Spinal cord (tissue), 10 donors: ENCODE results near the gene TOMT. TPM values are rescaled to one million over a fixed set of nuclear protein-coding genes. Genes with fewer than 3 reads are reported as not detected.

ENCODE experiments used
- DNase-seq, 6 donors: peaks; one replicate each; pipeline versions ENCODE4 v3.0.0 to v3.0.0-alpha.2; 2013 to 2015; ENCODE audit warnings: low spot score in 6 of 6, low read depth in 4 of 6
- H3K27ac ChIP-seq: one replicate; pipeline ENCODE4 v1.5.1; 2013; ENCODE audit warnings: low read depth, low read length, control low read depth
- H3K27me3 ChIP-seq: one replicate; pipeline ENCODE4 v1.6.1; 2013; ENCODE audit warnings: low read length; ENCODE audit not compliant: control insufficient read depth, insufficient read depth
- H3K36me3 ChIP-seq: one replicate; pipeline ENCODE4 v1.6.1; 2013; ENCODE audit warnings: low read length; ENCODE audit not compliant: control insufficient read depth, insufficient read depth
- H3K4me1 ChIP-seq: one replicate; pipeline ENCODE4 v1.6.1; 2013; ENCODE audit warnings: low read length; ENCODE audit not compliant: control insufficient read depth, insufficient read depth
- H3K4me3 ChIP-seq: one replicate; pipeline ENCODE4 v1.5.1; 2013; ENCODE audit warnings: low read depth, low read length, control low read depth
- H3K9me3 ChIP-seq: one replicate; pipeline ENCODE4 v1.6.1; 2013; ENCODE audit warnings: low read length; ENCODE audit not compliant: control insufficient read depth, insufficient read depth
- WGBS: methylation state at CpG from one replicate; pipeline ENCODE4 v1.1.5; 2013; ENCODE audit warnings: missing lambda C conversion rate; ENCODE audit not compliant: insufficient coverage; 5-methylcytosine and 5-hydroxymethylcytosine counted together
- polyA plus RNA-seq, 2 donors: library from polyadenylated mRNA; unstranded; fragments of 120-200 nt; gene quantifications; one replicate each; pipeline ENCODE4 v1.2.1, GENCODE V29; 2013; ENCODE audit not compliant: insufficient read length in 2 of 2
- total RNA-seq, 2 donors: library from RNA; depleted of rRNA in 1 of 2; stranded (reverse); fragments of 120-200 nt in 1 of 2; fragments of >200 nt in 1 of 2; gene quantifications; one replicate each; pipeline versions ENCODE4 v1.2.3 to v1.2.4, GENCODE V29; 2013 to 2014
- donor health status: healthy.

The TOMT gene
- total and polyA plus RNA-seq, 4 donors, result not detected

DNA sequence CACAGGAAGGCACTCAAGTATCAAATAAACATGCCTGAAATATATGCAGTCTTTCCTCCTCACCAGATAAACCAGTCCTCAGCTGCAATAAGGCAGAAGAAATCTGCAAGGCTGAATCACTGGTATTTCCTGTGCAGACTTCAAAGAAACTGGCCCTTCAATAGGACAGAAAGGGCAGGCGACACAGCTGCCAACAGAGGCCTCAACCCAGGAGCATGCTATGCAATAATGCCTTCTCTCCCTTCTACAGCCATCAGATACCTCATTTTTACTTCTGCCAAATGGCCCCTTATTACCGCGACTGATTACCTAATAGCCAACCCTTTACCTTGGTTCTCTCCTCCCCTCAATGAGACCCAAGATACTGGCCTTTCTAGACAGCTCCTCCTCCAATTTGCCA lies 33.4 kb upstream of the TOMT start:
- no peak overlapping the region for H3K4me3 ChIP-seq
- H3K9me3 ChIP-seq, result no peaks in the 10 kb centered on the region
- WGBS, result 53% methylated on average over 3 of the region's 3 CpGs
- H3K36me3 ChIP-seq, result peaks cover 3% of the 10 kb centered on the region
- no peaks in the 10 kb centered on the region for H3K27me3 ChIP-seq
- peaks cover 9% of the 10 kb centered on the region for H3K4me1 ChIP-seq
- peak overlapping the region; percentile 29 for H3K27ac ChIP-seq
- no peak for DNase-seq

GRCh38 chr11:72075109-72075508 lies 30.6 kb upstream of the TOMT start:
- no peaks in the 10 kb centered on the region for H3K27me3 ChIP-seq
- DNase-seq, result peak in 1 of 6 donors; percentile 53
- H3K4me1 ChIP-seq, result peaks cover 17% of the 10 kb centered on the region
- H3K4me3 ChIP-seq, result no peak overlapping the region
- no peaks in the 10 kb centered on the region for H3K36me3 ChIP-seq
- H3K9me3 ChIP-seq, result no peaks in the 10 kb centered on the region
- WGBS, result 50% methylated on average over 1 of the region's 1 CpG
- no peak overlapping the region for H3K27ac ChIP-seq

DNA sequence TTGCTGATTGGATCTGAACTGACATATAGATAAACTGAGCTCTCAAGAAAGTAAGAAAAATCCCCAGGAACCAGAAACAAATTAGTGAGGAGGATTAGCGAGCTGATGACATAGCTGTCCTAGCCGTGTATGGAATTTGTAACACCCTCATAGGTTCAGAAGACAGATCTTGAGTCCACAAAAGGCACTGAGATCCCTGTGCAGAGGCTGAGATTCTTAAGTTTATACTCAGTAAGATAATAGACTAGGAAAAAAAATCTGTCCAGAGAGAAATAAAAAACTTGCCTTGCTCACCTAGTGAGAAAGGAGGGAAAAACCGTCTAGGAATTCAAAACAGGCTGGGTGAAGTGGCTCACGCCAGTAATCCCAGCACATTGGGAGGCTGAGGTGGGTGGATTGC lies 30.0 kb upstream of the TOMT start:
- Histone ChIP-seq H3K36me3 (no peaks in the 10 kb centered on the region), H3K4me1 (peaks cover 14% of the 10 kb centered on the region), H3K27ac (no peak overlapping the region), H3K9me3 (no peaks in the 10 kb centered on the region), H3K27me3 (no peaks in the 10 kb centered on the region), H3K4me3 (no peak overlapping the region)
- WGBS, result 83% methylated on average over 2 of the region's 4 CpGs
- DNase-seq, result no peak

- Histone ChIP-seq H3K4me3 (no peak overlapping the region), H3K27ac (no peak overlapping the region), H3K27me3 (no peaks in the 10 kb centered on the region), H3K4me1 (peaks cover 14% of the 10 kb centered on the region), H3K9me3 (no peaks in the 10 kb centered on the region), H3K36me3 (no peaks in the 10 kb centered on the region)
- WGBS, result 100% methylated on average over 1 of the region's 6 CpGs
- no peak for DNase-seq
Measured at GRCh38 chr11:72078477-72078876, 27.2 kb upstream of the TOMT start.

GRCh38 chr11:72079819-72080325 lies 25.9 kb upstream of the TOMT start:
- 0% methylated on average over 5 of the region's 16 CpGs for WGBS
- no peaks in the 10 kb centered on the region for H3K36me3 ChIP-seq
- no peak for DNase-seq

GRCh38 chr11:72080326-72081183 lies 25.2 kb upstream of the TOMT start, which contains the start of the genes LRRC51 and NUMA1:
LRRC51 (plus strand) TSS chr11:72080850; CDS start chr11:72089084, 8,234 bp downstream.
NUMA1 (minus strand) TSS chr11:72080542; CDS start chr11:72035943, 44,599 bp downstream.
- Histone ChIP-seq H3K36me3 (no peaks in the 10 kb centered on the region), H3K9me3 (no peaks in the 10 kb centered on the region), H3K4me3 (peak within 1 kb of the TSS; percentile 91), H3K27ac (peak within 1 kb of the TSS; percentile 92), H3K27me3 (no peaks in the 10 kb centered on the region), H3K4me1 (peaks cover 14% of the 10 kb centered on the region)
- WGBS, result under 1% methylated on average over 53 of the region's 60 CpGs
- DNase-seq, result peak; percentile 98 to 100 (median 100)

More at GRCh38 chr11:72079819-72080325, 25.9 kb upstream of the TOMT start:
- Histone ChIP-seq H3K4me3 (peak overlapping the region; percentile 91), H3K4me1 (peaks cover 14% of the 10 kb centered on the region), H3K27me3 (no peaks in the 10 kb centered on the region), H3K27ac (peak overlapping the region; percentile 92), H3K9me3 (no peaks in the 10 kb centered on the region)

- Histone ChIP-seq H3K4me1 (peaks cover 18% of the 10 kb centered on the region), H3K27ac (peak overlapping the region; percentile 92), H3K9me3 (no peaks in the 10 kb centered on the region), H3K36me3 (no peaks in the 10 kb centered on the region), H3K27me3 (no peaks in the 10 kb centered on the region), H3K4me3 (peak overlapping the region; percentile 91)
- 79% methylated on average over 8 of the region's 21 CpGs for WGBS
- no peak for DNase-seq
Measured at GRCh38 chr11:72081184-72081644, 24.5 kb upstream of the TOMT start.

- WGBS, result 92% methylated on average over 1 of the region's 3 CpGs
- Histone ChIP-seq H3K9me3 (no peaks in the 10 kb centered on the region), H3K36me3 (no peaks in the 10 kb centered on the region), H3K4me1 (peaks cover 18% of the 10 kb centered on the region), H3K27ac (peak overlapping the region; percentile 8), H3K27me3 (no peaks in the 10 kb centered on the region), H3K4me3 (no peak overlapping the region)
- DNase-seq, result no peak
Measured at GRCh38 chr11:72081821-72082453, 23.8 kb upstream of the TOMT start.

DNA sequence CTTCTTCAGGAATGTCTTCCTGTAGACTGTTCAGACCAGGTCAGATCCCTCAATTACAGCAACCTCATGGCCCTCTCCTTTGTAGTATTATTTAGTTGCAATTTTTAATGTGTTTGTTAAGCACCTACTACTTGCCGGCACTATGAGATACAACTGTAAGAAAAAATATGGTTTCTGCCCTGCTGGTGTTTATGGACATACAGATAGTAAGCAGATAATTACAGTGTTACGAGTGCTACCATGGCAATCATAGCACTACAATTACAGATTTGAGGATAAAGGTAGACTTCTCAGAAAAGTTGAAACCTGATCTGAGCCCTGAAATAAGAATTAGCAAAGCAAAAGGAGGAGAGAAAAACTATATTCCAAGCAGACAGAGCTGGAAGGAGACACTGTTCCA lies 22.3 kb upstream of the TOMT start:
- peaks cover 18% of the 10 kb centered on the region for H3K4me1 ChIP-seq
- WGBS, result no CpG with 5 or more reads among the region's 2 CpGs
- no peak for DNase-seq
- no peak overlapping the region for H3K27ac ChIP-seq
- no peak overlapping the region for H3K4me3 ChIP-seq
- no peaks in the 10 kb centered on the region for H3K27me3 ChIP-seq
- H3K9me3 ChIP-seq, result no peaks in the 10 kb centered on the region
- peaks cover 3% of the 10 kb centered on the region for H3K36me3 ChIP-seq
